DOHH2 (cell line): ENCODE data around the gene CCDC8.

ENCODE experiments used
- H3F3A ChIP-seq: fragments of 200-600 bp; sonication (generic), shearing (Covaris generic); 2 replicates; pipeline ENCODE4 v1.6.0; 2016; ENCODE audit warnings: antibody characterized with exemption, mild to moderate bottlenecking; ENCODE audit not compliant: control insufficient read depth, insufficient read depth
- H3K27ac ChIP-seq: fragments of 200-600 bp; sonication (generic); 2 replicates; pipeline ENCODE4 v1.5.1; 2014; ENCODE audit warnings: low read depth, mild to moderate bottlenecking, low read length, moderate library complexity
- H3K27me3 ChIP-seq: fragments of 200-600 bp; sonication (generic); 2 replicates; pipeline ENCODE4 v1.6.1; 2014; ENCODE audit warnings: mild to moderate bottlenecking, low read length, mixed read lengths; ENCODE audit not compliant: control insufficient read depth
- H3K36me3 ChIP-seq: fragments of 200-600 bp; sonication (generic); 2 replicates; pipeline ENCODE4 v1.6.1; 2014; ENCODE audit warnings: mild to moderate bottlenecking, low read length, moderate library complexity, mixed read lengths; ENCODE audit not compliant: control insufficient read depth
- H3K4me1 ChIP-seq: fragments of 200-600 bp; sonication (generic); 2 replicates; pipeline ENCODE4 v1.6.1; 2014; ENCODE audit warnings: mild to moderate bottlenecking, low read length, mixed read lengths; ENCODE audit not compliant: control insufficient read depth
- H3K4me2 ChIP-seq: fragments of 200-600 bp; sonication (generic); 2 replicates; pipeline ENCODE4 v1.6.0; 2014; ENCODE audit warnings: mild to moderate bottlenecking, low read length, moderate library complexity
- H3K4me3 ChIP-seq: fragments of 200-600 bp; sonication (generic); 2 replicates; pipeline ENCODE4 v1.5.1; 2014; ENCODE audit warnings: mild to moderate bottlenecking, low read length, mixed read lengths
- H3K79me2 ChIP-seq: fragments of 200-600 bp; sonication (generic); 2 replicates; pipeline ENCODE4 v1.6.1; 2014; ENCODE audit warnings: mild to moderate bottlenecking, low read length, mixed read lengths; ENCODE audit not compliant: control insufficient read depth
- H3K9me2 ChIP-seq: fragments of 200-600 bp; sonication (generic); replicated peaks from 2 replicates; pipeline ENCODE4 v1.6.1; 2014; ENCODE audit warnings: mild to moderate bottlenecking, low read length, mixed read lengths; ENCODE audit not compliant: control insufficient read depth
- H3K9me3 ChIP-seq: fragments of 200-600 bp; sonication (generic); 2 replicates; pipeline ENCODE4 v1.6.1; 2014; ENCODE audit warnings: antibody characterized with exemption, low read length, mixed read lengths; ENCODE audit not compliant: control insufficient read depth, insufficient read depth
- H4K20me1 ChIP-seq: fragments of 200-600 bp; sonication (generic); 2 replicates; pipeline ENCODE4 v1.6.0; 2014; ENCODE audit warnings: low read depth, mild to moderate bottlenecking, antibody characterized with exemption, low read length, moderate library complexity; ENCODE audit not compliant: control insufficient read depth, insufficient read depth
- CTCF ChIP-seq: fragments of 200-600 bp; sonication (generic); IDR thresholded peaks from one replicate; pipeline ENCODE4 v1.5.1; 2014; ENCODE audit warnings: antibody characterized with exemption, mild to moderate bottlenecking, low read depth, low read length; ENCODE audit not compliant: poor library complexity, severe bottlenecking
- EZH2phosphoT487 ChIP-seq: fragments of 200-600 bp; sonication (generic); IDR thresholded peaks from 2 replicates; pipeline ENCODE4 v1.6.1; 2017; ENCODE audit warnings: borderline replicate concordance, mild to moderate bottlenecking, antibody characterized with exemption, low read length, moderate library complexity, mixed read lengths

The CCDC8 gene

GRCh38 chr19:46427518-46428045, 14.2 kb upstream of the CCDC8 start:
- Histone ChIP-seq H3K27ac (no peak overlapping the region), H3K9me2 (no peaks in the 10 kb centered on the region), H3K36me3 (no peaks in the 10 kb centered on the region), H3K27me3 (peaks cover 40% of the 10 kb centered on the region), H4K20me1 (no peaks in the 10 kb centered on the region), H3K79me2 (no peaks in the 10 kb centered on the region), H3K4me1 (peaks cover 21% of the 10 kb centered on the region), H3F3A (no peaks in the 10 kb centered on the region), H3K9me3 (no peaks in the 10 kb centered on the region), H3K4me3 (no peak overlapping the region), H3K4me2 (peak overlapping the region; percentile 74)
- TF ChIP-seq EZH2phosphoT487 (no peak), CTCF (no peak)

GRCh38 chr19:46426506-46427162, 13.3 kb upstream of the CCDC8 start:
- Histone ChIP-seq H3K27ac (no peak overlapping the region), H3K4me1 (peaks cover 21% of the 10 kb centered on the region), H3K9me2 (no peaks in the 10 kb centered on the region), H3K36me3 (no peaks in the 10 kb centered on the region), H3K4me2 (peak overlapping the region; percentile 74), H4K20me1 (no peaks in the 10 kb centered on the region), H3K79me2 (no peaks in the 10 kb centered on the region), H3K27me3 (peaks cover 40% of the 10 kb centered on the region), H3K9me3 (no peaks in the 10 kb centered on the region), H3F3A (no peaks in the 10 kb centered on the region), H3K4me3 (peak overlapping the region; percentile 71)
- no peak for TF ChIP-seq CTCF
- no peak for TF ChIP-seq EZH2phosphoT487

GRCh38 chr19:46426035-46426505, 12.7 kb upstream of the CCDC8 start:
- H3K79me2 ChIP-seq: no peaks in the 10 kb centered on the region
- no peaks in the 10 kb centered on the region for H3K9me2 ChIP-seq
- H3F3A ChIP-seq: no peaks in the 10 kb centered on the region
- H3K4me2 ChIP-seq: peak overlapping the region; percentile 74
- peaks cover 40% of the 10 kb centered on the region for H3K27me3 ChIP-seq
- H4K20me1 ChIP-seq: no peaks in the 10 kb centered on the region
- H3K4me1 ChIP-seq: peaks cover 21% of the 10 kb centered on the region
- peak overlapping the region; percentile 71 for H3K4me3 ChIP-seq
- H3K9me3 ChIP-seq: no peaks in the 10 kb centered on the region
- TF ChIP-seq EZH2phosphoT487: 0 out of 2 replicates have a peak, but pooled peaks have one; percentile 57
- TF ChIP-seq CTCF: no peak
- no peak overlapping the region for H3K27ac ChIP-seq
- H3K36me3 ChIP-seq: no peaks in the 10 kb centered on the region
